ENCODE measurements around the gene PRRT3. TPM values are rescaled to one million over a fixed set of nuclear protein-coding genes. Genes with fewer than 3 reads are reported as not detected.

Gene PRRT3
- total and polyA plus RNA-seq, 2 of the 13 experiments (the other 11 are each of a cell fraction or from before 2014, with no cell fraction given), result 0.22 to 0.44 TPM

DNA sequence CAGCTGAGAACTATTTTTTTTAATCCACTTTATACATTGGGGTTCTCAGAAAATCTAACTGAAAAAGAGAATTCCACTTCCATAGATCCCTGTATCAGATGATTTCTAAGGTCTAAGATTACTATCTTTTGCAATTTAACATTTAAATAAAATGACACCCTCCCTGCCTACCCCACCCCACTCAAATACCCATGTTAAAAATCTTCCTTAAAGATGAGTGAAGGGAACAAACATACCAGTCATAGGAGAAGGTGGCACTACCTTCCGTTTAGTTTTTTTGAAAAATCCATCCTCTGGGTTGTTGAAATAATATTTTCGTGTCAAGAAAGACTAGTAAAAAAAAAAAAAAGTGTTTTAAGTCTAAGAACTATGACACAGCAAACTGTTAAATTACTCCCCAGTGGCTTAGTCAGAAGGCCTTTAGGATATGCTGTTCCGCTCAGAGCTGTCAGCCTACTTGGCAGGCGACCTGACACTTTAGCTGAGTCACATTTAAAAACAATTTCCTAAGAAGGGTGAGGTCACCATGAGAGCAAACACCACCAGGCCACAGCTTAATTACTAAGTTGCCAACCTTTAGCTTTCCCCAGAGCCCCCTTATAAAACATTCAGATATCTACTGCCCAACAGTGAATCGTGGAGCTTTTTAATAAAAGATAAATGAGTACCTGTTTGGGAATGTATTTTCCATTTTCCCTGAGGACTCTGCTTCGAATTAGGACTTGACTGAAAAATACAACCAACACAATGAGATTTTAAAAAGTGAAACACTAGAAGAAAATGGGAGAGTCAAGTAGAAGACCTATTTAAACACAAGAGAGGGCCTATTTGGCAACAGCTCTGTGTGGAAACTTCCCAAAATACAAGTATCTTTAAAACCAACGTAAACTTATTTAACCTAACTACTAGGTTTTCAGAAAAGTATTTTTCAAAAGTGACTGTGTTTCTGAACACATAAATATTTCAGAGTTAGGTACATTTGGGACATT lies 24.8 kb upstream of the PRRT3 start (continued):
- TF ChIP-seq ZNF558 (CRISPR knock-in tag; IDR thresholded peaks at IDR 0.05; ENCODE audit: borderline replicate concordance), result no peak
- TF ChIP-seq E2F2 (CRISPR knock-in tag; IDR thresholded peaks at IDR 0.05; ENCODE audit: borderline replicate concordance), result no peak
- no peak for TF ChIP-seq NCOA1 (CRISPR knock-in tag; IDR thresholded peaks at IDR 0.05)
- no peak for TF ChIP-seq ZNF556 (CRISPR knock-in tag; IDR thresholded peaks at IDR 0.05; ENCODE audit: borderline replicate concordance)
- peak; percentile 55; the same call in 1 of the 2 replicates for TF ChIP-seq MED1 (CRISPR knock-in tag; IDR thresholded peaks at IDR 0.05)
- peak; percentile 72 for TF ChIP-seq ARID5B (CRISPR knock-in tag; IDR thresholded peaks at IDR 0.05)
- peak; percentile 62 for TF ChIP-seq GATAD2A (CRISPR knock-in tag; IDR thresholded peaks at IDR 0.05)
- no peak for TF ChIP-seq NCOA5 (CRISPR knock-in tag; IDR thresholded peaks at IDR 0.05)
- no peak for TF ChIP-seq ZNF441 (CRISPR knock-in tag; IDR thresholded peaks at IDR 0.05; ENCODE audit: borderline replicate concordance)
- peak; percentile 78; the same call in 1 of the 2 replicates for TF ChIP-seq TGIF2 (CRISPR knock-in tag; IDR thresholded peaks at IDR 0.05)
- TF ChIP-seq ZNF614 (CRISPR knock-in tag; IDR thresholded peaks at IDR 0.05; ENCODE audit: borderline replicate concordance), result 0 out of 2 replicates have a peak, but pooled peaks have one; percentile 35
- TF ChIP-seq RARA (CRISPR knock-in tag; IDR thresholded peaks at IDR 0.05), result peak; percentile 64
- TF ChIP-seq RELA (CRISPR knock-in tag; IDR thresholded peaks at IDR 0.05), result no peak
- TF ChIP-seq NR2C2 (CRISPR knock-in tag; IDR thresholded peaks at IDR 0.05; ENCODE audit: borderline replicate concordance), result no peak
- TF ChIP-seq NFE2 (CRISPR knock-in tag; IDR thresholded peaks at IDR 0.05), result peak; percentile 41; the same call in 1 of the 2 replicates
- no peak for TF ChIP-seq ZNF224 (CRISPR knock-in tag; IDR thresholded peaks at IDR 0.05)
- 0 out of 2 replicates have a peak, but pooled peaks have one; percentile 34 for TF ChIP-seq KAT8 (CRISPR knock-in tag; IDR thresholded peaks at IDR 0.05)
- TF ChIP-seq ZNF569 (CRISPR knock-in tag; IDR thresholded peaks at IDR 0.05; ENCODE audit: borderline replicate concordance), result no peak
- 0 out of 2 replicates have a peak, but pooled peaks have one; percentile 15 for TF ChIP-seq PATZ1 (CRISPR knock-in tag; IDR thresholded peaks at IDR 0.05)
- peak; percentile 53; the same call in 1 of the 2 replicates for TF ChIP-seq CREB1 (IDR thresholded peaks at IDR 0.05)
- TF ChIP-seq CREB1 (CRISPR knock-in tag; IDR thresholded peaks at IDR 0.05), result peak; percentile 70

Data from HepG2 (cell line).